K562 (cell line): ENCODE measurements around the gene STIM1.

Experiments used
- ELF4 ChIP-seq: fragments of 450-650 bp; formaldehyde crosslinking; IDR thresholded peaks from 2 replicates; pipeline ENCODE4 v1.4.0; 2022; ENCODE audit warnings: missing genetic modification characterization
- FOXA3 ChIP-seq, 2 experiments: fragments of 450-650 bp in 1 of 2; sonication (generic) in 1 of 2; formaldehyde crosslinking; IDR thresholded peaks in 1 of 2; conservative IDR thresholded peaks in 1 of 2; 2 replicates each; pipeline versions ENCODE4 v1.4.0 to v1.8.0; 2020 to 2022; ENCODE audit warnings: mild to moderate bottlenecking in 2 of 2, missing genetic modification reagents in 1 of 2
- POLR2A ChIP-seq: fragments of 450-650 bp; conservative IDR thresholded peaks from 2 replicates; pipeline ENCODE4 v1.6.1; 2016
- RAD21 ChIP-seq, 2 experiments: fragments of 250-450 bp in 1 of 2; fragments of 450-650 bp in 1 of 2; sonication (Bioruptor Pico) in 1 of 2; formaldehyde crosslinking in 1 of 2; IDR thresholded peaks in 1 of 2; conservative IDR thresholded peaks in 1 of 2; 2 replicates each; pipeline versions ENCODE4 v1.4.0 to v1.8.0; 2020 to 2022; ENCODE audit warnings: mild to moderate bottlenecking in 2 of 2, moderate library complexity in 1 of 2
- RNF2 ChIP-seq: sonication (generic); IDR thresholded peaks from 2 replicates; pipeline ENCODE4 v1.6.1; 2016
- ZNF24 ChIP-seq: fragments of 450-650 bp; IDR thresholded peaks from 2 replicates; pipeline ENCODE4 v1.6.1; 2016
- TF ChIP-seq, protein P1 (sequence below), 3 experiments: IDR thresholded peaks in 2 of 3; conservative IDR thresholded peaks in 1 of 3; 2 replicates each; pipeline ENCODE4 v1.5.1; 2011 to 2012; ENCODE audit warnings: low read length in 3 of 3, mild to moderate bottlenecking in 3 of 3, control low read depth in 2 of 3, improper control_type of control experiment in 1 of 3, inconsistent platforms in 1 of 3, low read depth in 1 of 3, mixed read lengths in 1 of 3, moderate library complexity in 1 of 3; ENCODE audit not compliant: insufficient read depth in 2 of 3
- TF ChIP-seq, protein P2 (sequence below): fragments of 450-650 bp; IDR thresholded peaks from 2 replicates; pipeline ENCODE4 v1.6.1; 2014; ENCODE audit warnings: low read depth, mild to moderate bottlenecking, moderate library complexity, borderline replicate concordance

DNA sequence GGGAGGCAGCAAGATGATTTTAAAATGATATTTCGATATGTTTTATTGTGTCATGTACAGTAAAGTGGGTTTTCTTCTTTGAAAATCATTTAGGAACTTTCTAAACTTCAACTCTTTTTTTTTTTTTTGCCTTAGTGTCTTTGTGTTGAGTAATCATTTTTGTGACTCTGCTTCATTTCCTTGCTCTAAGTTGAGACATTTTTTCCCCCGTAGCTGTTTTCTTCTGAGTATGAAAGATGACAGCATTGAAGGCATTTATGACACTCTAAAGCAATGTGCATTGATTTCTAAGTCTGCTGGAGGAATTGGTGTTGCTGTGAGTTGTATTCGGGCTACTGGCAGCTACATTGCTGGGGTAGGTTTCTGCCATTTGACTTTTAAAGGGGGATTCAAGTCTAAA, 262.6 kb downstream of the STIM1 start:
- no peak for TF ChIP-seq RNF2
- TF ChIP-seq ELF4 (CRISPR knock-in tag), result no peak
- TF ChIP-seq ZNF24, result no peak
- no peak for TF ChIP-seq POLR2A
- no peak for TF ChIP-seq FOXA3 (CRISPR knock-in tag; conservative IDR thresholded peaks at IDR 0.05 in 1 of 2, IDR thresholded peaks at IDR 0.05 in 1 of 2)
- TF ChIP-seq RAD21 (CRISPR knock-in tag; conservative IDR thresholded peaks at IDR 0.05 in 1 of 2, IDR thresholded peaks at IDR 0.05 in 1 of 2), result no peak
- TF ChIP-seq, protein P1, sequence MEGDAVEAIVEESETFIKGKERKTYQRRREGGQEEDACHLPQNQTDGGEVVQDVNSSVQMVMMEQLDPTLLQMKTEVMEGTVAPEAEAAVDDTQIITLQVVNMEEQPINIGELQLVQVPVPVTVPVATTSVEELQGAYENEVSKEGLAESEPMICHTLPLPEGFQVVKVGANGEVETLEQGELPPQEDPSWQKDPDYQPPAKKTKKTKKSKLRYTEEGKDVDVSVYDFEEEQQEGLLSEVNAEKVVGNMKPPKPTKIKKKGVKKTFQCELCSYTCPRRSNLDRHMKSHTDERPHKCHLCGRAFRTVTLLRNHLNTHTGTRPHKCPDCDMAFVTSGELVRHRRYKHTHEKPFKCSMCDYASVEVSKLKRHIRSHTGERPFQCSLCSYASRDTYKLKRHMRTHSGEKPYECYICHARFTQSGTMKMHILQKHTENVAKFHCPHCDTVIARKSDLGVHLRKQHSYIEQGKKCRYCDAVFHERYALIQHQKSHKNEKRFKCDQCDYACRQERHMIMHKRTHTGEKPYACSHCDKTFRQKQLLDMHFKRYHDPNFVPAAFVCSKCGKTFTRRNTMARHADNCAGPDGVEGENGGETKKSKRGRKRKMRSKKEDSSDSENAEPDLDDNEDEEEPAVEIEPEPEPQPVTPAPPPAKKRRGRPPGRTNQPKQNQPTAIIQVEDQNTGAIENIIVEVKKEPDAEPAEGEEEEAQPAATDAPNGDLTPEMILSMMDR (IDR thresholded peaks at IDR 0.05 in 2 of 3, conservative IDR thresholded peaks at IDR 0.05 in 1 of 3; ENCODE audit: insufficient read depth in 2 of 3, low read depth in 1 of 3, low read length in 3 of 3), result no peak
- TF ChIP-seq, protein P2, sequence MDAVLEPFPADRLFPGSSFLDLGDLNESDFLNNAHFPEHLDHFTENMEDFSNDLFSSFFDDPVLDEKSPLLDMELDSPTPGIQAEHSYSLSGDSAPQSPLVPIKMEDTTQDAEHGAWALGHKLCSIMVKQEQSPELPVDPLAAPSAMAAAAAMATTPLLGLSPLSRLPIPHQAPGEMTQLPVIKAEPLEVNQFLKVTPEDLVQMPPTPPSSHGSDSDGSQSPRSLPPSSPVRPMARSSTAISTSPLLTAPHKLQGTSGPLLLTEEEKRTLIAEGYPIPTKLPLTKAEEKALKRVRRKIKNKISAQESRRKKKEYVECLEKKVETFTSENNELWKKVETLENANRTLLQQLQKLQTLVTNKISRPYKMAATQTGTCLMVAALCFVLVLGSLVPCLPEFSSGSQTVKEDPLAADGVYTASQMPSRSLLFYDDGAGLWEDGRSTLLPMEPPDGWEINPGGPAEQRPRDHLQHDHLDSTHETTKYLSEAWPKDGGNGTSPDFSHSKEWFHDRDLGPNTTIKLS, result no peak
